ENCODE measurements around the gene CLPTM1L.
"Not testable (repeated sequence)": the region's sequence is repeated elsewhere in the genome, so short reads cannot be mapped to it uniquely, and the experiment has no call there.

GRCh38 chr5:1333286-1333685, 11.6 kb downstream of the CLPTM1L start:
- TF ChIP-seq, protein P1, sequence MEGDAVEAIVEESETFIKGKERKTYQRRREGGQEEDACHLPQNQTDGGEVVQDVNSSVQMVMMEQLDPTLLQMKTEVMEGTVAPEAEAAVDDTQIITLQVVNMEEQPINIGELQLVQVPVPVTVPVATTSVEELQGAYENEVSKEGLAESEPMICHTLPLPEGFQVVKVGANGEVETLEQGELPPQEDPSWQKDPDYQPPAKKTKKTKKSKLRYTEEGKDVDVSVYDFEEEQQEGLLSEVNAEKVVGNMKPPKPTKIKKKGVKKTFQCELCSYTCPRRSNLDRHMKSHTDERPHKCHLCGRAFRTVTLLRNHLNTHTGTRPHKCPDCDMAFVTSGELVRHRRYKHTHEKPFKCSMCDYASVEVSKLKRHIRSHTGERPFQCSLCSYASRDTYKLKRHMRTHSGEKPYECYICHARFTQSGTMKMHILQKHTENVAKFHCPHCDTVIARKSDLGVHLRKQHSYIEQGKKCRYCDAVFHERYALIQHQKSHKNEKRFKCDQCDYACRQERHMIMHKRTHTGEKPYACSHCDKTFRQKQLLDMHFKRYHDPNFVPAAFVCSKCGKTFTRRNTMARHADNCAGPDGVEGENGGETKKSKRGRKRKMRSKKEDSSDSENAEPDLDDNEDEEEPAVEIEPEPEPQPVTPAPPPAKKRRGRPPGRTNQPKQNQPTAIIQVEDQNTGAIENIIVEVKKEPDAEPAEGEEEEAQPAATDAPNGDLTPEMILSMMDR (IDR thresholded peaks at IDR 0.05), result not testable (repeated sequence)
- TF ChIP-seq POLR2AphosphoS5 (IDR thresholded peaks at IDR 0.05), result not testable (repeated sequence)
